ENCODE data around the gene THAP5.

DNA sequence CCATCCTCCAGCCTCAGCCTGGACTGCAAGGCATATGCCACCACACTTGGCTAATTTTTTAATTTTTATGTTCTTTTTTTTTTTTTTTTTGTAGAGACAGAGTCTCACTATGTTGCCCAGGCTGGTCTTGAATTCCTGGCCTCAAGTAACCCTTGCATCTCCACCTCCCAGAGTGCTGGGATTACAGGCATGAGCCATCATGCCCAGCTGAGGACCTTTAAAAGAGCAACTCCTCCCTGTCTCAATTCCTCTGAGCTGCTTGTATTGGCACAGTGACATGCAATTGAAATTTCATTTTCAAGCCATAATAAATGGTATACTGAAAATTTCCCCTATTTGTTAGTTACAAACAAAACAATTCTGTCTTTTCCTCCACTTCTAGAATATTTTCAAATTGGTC is 19.7 kb upstream of the THAP5 start:
- TF ChIP-seq YY1 (IDR thresholded peaks at IDR 0.05; ENCODE audit: low read depth) (no peak), TAF1 (IDR thresholded peaks at IDR 0.05; ENCODE audit: low read depth) (no peak), EP300 (IDR thresholded peaks at IDR 0.05; ENCODE audit: borderline replicate concordance) (no peak)
